Measurements from ENCODE around the gene RAB11FIP3. TPM values are rescaled to one million over a fixed set of nuclear protein-coding genes. Genes with fewer than 3 reads are reported as not detected.

Gene RAB11FIP3
- total and polyA plus RNA-seq, 2 of the 13 experiments (the other 11 are each of a cell fraction or from before 2014, with no cell fraction given) = 34.3 to 57.6 TPM

GRCh38 chr16:401468-402348 is 23.7 kb upstream of the RAB11FIP3 start, which contains the start of gene DECR2 (continued):
- no peak for TF ChIP-seq SCMH1 (CRISPR knock-in tag; IDR thresholded peaks at IDR 0.05; ENCODE audit: borderline replicate concordance)
- TF ChIP-seq MXI1 (IDR thresholded peaks at IDR 0.05; ENCODE audit: borderline replicate concordance, low read depth, low read length) = peak; percentile 63; the same call in 1 of the 3 replicates
- TF ChIP-seq, protein P1, sequence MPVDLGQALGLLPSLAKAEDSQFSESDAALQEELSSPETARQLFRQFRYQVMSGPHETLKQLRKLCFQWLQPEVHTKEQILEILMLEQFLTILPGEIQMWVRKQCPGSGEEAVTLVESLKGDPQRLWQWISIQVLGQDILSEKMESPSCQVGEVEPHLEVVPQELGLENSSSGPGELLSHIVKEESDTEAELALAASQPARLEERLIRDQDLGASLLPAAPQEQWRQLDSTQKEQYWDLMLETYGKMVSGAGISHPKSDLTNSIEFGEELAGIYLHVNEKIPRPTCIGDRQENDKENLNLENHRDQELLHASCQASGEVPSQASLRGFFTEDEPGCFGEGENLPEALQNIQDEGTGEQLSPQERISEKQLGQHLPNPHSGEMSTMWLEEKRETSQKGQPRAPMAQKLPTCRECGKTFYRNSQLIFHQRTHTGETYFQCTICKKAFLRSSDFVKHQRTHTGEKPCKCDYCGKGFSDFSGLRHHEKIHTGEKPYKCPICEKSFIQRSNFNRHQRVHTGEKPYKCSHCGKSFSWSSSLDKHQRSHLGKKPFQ (CRISPR knock-in tag; IDR thresholded peaks at IDR 0.05; ENCODE audit: insufficient replicate concordance) = peak; percentile 29
- peak; percentile 82 for TF ChIP-seq TAF1 (CRISPR knock-in tag; IDR thresholded peaks at IDR 0.05)
- TF ChIP-seq ZBTB43 (CRISPR knock-in tag; conservative IDR thresholded peaks at IDR 0.05) = 0 out of 2 replicates have a peak, but pooled peaks have one; percentile 9
- TF ChIP-seq, protein P2, sequence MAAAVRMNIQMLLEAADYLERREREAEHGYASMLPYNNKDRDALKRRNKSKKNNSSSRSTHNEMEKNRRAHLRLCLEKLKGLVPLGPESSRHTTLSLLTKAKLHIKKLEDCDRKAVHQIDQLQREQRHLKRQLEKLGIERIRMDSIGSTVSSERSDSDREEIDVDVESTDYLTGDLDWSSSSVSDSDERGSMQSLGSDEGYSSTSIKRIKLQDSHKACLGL (CRISPR knock-in tag; IDR thresholded peaks at IDR 0.05) = peak; percentile 71; the same call in 1 of the 2 replicates
- peak; percentile 92 for TF ChIP-seq POLR2G (IDR thresholded peaks at IDR 0.05; ENCODE audit: low read depth, low read length)
- TF ChIP-seq ZNF598 (CRISPR knock-in tag; IDR thresholded peaks at IDR 0.05; ENCODE audit: borderline replicate concordance) = no peak
- peak; percentile 67 for TF ChIP-seq THAP11 (CRISPR knock-in tag; IDR thresholded peaks at IDR 0.05)
- peak; percentile 79; the same call in 1 of the 2 replicates for TF ChIP-seq ZNF816 (CRISPR knock-in tag; IDR thresholded peaks at IDR 0.05; ENCODE audit: borderline replicate concordance)
- TF ChIP-seq ZBTB7B (CRISPR knock-in tag; IDR thresholded peaks at IDR 0.05) = 0 out of 2 replicates have a peak, but pooled peaks have one; percentile 26
- peak; percentile 31; the same call in 1 of the 2 replicates for TF ChIP-seq ZNF205 (CRISPR knock-in tag; IDR thresholded peaks at IDR 0.05)
- TF ChIP-seq, protein P3, sequence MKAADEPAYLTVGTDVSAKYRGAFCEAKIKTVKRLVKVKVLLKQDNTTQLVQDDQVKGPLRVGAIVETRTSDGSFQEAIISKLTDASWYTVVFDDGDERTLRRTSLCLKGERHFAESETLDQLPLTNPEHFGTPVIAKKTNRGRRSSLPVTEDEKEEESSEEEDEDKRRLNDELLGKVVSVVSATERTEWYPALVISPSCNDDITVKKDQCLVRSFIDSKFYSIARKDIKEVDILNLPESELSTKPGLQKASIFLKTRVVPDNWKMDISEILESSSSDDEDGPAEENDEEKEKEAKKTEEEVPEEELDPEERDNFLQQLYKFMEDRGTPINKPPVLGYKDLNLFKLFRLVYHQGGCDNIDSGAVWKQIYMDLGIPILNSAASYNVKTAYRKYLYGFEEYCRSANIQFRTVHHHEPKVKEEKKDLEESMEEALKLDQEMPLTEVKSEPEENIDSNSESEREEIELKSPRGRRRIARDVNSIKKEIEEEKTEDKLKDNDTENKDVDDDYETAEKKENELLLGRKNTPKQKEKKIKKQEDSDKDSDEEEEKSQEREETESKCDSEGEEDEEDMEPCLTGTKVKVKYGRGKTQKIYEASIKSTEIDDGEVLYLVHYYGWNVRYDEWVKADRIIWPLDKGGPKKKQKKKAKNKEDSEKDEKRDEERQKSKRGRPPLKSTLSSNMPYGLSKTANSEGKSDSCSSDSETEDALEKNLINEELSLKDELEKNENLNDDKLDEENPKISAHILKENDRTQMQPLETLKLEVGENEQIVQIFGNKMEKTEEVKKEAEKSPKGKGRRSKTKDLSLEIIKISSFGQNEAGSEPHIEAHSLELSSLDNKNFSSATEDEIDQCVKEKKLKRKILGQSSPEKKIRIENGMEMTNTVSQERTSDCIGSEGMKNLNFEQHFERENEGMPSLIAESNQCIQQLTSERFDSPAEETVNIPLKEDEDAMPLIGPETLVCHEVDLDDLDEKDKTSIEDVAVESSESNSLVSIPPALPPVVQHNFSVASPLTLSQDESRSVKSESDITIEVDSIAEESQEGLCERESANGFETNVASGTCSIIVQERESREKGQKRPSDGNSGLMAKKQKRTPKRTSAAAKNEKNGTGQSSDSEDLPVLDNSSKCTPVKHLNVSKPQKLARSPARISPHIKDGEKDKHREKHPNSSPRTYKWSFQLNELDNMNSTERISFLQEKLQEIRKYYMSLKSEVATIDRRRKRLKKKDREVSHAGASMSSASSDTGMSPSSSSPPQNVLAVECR (CRISPR knock-in tag; IDR thresholded peaks at IDR 0.05; ENCODE audit: borderline replicate concordance) = peak; percentile 76; the same call in 1 of the 2 replicates
- TF ChIP-seq NFAT5 (CRISPR knock-in tag; IDR thresholded peaks at IDR 0.05) = peak; percentile 61
